ENCODE results near the gene FHDC1.

Gene FHDC1

DNA sequence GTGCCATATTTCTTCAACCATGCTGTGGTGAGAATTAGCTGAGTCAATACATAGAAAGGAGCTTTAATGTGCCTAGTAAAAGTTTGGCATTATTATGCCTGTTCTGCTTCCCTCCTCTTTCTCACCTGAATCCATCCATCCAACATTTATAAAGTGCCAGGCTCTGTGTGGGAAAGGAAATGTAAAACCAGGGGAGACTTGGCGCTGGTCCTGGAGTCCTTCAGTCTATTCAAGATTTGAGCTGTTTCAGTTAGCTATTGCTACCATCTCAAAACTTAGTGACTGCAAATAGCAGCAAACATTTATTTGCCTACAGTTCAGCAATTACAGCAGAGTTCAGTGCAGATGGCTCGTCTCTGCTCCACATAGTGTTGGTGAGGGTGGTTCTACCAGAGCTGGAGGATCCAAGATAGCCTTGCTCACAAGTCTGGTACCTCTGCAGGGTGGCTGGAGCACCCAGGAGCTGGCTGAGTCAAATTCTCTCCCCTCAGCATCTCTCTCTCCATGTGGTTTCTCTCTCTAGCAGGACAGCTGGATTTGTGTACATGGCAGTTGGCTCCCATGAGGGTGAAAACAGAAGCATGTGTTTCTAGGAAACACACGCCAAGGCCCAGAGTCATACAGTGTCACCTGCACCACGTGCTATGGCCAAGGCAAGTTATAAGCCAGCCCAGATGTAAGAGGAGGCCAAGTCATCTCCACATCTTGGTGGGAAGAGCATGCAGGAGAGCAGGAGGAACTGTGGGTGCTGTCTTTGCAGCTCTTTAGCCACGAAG is 77.3 kb downstream of the FHDC1 start:
- DNase-seq: no peak

DNA sequence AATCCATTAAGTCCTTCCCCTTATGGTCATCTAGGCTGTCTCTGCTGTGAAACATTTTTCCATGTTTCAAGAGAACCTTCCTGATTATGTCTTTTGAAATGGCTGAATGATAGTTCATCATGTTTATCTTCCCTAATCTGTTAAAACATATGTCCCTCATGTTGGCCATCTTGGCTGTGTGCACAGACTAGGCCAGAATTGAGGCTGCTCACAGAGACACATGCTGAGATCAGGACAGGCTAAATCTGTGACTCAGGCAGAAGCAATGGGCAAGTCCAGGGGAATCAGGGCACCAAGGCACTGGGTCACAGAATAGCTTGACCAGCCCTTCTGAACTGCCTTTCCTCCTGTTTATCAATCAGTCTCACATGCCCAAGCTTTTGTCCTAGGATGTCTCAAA is 78.3 kb downstream of the FHDC1 start:
- DNase-seq: no peak

DNA sequence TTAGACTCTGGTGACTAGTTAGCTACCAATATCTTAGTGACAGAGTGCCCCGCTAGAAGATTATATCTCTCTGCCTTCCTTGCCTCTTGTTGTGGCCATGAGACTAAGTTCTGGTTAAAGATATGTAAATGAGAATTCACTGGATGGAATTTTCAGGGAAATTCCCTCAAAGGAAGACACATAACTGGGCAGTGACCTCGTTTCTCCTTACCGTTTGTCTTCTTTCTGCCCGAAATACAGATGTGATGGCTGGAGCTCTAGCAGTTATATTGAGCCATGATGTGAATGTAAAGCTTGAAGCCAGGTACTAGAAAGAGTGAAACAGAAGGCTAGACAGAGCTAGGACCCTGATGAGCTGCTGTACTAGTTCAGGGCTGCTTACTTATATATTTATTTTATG is 80.5 kb downstream of the FHDC1 start:
- no peak for DNase-seq

DNA sequence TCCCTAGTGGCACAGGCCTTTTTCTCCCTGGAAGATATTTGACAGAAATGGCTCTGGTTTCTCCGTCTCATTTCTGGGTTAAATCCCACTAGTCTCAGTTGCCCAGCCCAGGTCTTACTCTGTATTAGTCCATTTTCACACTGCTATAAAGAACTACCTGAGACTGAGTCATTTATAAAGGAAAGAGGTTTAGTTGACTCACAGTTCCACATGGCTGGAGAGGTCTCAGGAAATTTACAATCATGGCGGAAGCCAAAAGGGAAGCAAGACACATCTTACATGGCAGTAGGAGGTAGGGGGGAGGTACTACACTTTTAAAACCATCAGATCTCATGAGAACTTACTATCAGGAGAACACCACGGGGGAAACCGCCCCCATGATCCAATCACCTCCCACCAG is 81.9 kb downstream of the FHDC1 start:
- no peak for DNase-seq

DNA sequence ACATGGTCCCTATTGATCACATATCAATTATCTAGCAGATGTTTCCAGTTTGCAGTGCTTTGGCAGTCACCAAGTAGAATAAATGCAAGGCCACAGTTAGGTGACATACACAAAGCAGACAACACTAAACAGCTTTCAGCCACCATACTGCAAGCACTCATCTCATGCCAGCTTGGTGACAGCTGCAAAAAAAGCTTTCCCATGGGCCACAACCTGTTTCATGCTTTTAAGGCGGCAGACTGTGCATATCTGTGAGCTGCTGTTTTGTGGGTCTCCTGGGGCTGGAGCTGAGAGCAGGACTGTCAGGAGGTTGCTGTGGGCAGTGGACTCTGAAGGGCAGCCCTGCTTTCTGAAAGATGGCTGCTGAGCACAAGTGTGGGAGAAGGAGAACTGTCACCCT is 82.6 kb downstream of the FHDC1 start:
- no peak for DNase-seq

DNA sequence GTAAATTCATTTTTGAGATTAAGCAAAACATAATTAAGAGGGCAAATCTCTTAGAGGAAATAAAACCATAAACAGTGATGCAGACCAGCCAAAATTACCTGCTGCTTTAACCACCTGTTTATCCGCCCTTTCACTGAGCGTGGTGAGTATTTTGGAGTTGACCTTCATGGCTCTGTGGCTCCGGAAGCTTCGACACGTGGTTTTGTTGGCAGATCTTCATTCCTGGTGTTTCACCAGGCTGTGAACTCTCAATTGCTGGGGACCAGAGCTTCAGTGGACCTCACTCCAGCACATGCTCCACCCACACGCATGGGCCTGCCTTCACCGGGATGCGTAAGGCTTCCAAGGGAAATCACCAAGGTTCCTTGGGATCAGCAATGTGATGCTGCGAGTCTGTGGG is 83.8 kb downstream of the FHDC1 start:
- no peak for DNase-seq

DNA sequence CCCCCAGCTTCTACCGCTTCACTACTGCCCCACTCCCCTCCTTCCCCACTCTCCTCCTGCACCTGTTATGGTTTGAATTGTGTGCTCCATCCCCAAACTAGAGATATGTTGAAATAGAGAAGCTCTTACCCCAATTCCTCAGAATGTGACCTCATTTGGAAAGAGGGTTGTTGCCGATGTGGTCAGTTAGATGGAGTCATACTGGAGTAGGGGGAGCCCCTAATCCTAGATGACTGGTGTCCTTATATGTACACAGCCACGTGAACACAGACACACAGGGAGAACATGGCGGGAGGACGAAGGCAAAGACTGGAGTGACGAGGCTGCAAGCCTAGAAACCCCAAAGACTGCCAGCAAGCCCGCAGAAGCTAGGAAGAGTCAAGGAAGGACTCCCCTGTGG is 84.3 kb downstream of the FHDC1 start:
- no peak for DNase-seq

DNA sequence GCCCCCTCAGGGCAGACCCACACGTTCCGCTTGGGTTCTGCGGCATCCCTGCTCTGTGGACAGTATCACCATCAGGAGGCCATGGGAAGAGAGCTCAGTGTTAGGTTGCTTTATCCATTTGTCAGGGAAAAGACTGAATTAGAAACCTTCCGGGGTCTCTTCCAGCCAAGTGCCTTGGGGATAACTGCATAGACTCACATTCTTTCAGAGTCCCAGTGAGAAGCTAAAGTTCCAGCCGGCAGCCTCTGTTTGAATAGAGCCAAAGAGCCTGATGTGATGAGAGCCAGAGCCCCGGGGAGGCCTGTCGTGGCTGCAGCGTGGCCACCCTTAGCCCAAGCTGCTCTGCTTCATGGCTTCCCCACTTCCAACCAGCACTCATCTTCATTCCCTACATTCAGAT is 85.2 kb downstream of the FHDC1 start:
- DNase-seq: no peak

DNA sequence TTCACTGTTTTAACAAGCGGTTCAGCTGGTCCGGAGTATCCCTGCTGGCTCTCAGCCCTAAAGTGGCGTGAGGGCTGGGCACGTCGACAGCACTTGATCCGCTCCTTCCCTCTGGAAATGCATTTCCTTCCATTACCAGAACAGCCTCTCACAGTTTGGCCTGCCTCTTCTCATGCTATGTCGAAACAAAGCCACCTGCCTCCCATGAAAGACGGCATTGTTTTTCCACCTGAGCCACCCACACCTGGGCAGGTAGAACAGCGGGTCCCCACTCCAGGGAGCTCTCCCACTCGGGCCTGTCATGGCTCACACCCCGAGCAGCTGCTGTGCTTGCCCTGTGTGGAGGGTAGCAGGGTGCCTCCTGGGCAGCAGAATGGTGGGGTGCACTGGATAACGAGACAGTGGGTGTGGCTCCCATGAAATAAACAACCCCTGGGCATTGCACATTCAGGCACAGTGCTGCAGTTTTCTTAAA is 86.2 kb downstream of the FHDC1 start:
- no peak for DNase-seq

DNA sequence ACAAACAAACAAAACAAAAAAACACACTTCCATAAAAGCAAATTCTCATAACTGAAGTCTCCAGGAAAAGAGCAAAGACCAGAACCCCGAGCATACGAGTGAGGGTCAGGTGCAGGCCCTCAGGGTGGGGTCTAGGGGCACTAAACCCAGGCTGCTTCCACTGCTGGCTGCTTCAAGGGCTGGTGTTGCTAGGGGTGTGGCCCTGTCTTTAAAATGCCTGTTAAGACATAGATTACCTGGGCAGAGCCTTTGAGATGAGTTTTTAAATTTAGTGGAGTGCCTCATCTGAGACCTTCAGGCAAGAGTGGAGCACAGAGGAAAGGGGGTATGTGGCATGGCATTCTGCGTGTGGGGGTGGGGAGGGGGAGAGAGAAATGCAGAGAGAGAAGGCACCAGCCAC is 87.0 kb downstream of the FHDC1 start:
- DNase-seq: no peak

DNA sequence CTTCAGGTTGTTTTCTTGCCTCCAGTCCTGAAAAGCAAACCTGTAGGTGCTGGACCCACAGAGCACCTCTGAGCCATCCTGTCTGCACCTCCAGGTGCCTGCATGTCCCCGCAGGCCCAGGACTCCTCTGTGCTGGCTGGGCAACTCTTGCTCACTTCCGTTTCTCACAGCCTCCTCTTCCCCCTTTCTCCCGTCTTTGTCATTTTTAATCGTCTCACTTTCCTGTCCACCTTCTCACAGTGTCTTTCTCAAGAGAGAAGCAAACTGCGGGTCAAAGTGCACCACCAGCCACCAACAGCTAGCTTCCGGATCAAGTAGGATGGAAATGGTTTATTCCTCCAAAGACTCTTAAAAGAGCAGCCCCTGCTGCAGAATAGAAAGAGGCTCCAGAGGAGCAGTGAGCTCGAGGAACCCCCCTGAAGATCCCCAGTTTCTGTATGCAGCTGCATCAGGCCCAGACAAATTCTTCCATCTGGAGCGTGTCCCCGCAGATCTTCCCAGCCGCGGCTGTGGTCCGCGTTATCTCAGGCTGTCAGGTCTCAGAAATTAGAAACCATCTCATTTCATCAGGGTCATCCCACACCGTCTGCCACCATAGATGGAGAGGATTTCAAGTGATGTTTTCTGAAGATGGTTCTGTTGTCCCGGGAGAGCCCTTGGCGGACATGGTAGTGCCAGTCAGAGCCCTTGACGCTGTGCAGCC is 87.7 kb downstream of the FHDC1 start:
- DNase-seq: no peak

DNA sequence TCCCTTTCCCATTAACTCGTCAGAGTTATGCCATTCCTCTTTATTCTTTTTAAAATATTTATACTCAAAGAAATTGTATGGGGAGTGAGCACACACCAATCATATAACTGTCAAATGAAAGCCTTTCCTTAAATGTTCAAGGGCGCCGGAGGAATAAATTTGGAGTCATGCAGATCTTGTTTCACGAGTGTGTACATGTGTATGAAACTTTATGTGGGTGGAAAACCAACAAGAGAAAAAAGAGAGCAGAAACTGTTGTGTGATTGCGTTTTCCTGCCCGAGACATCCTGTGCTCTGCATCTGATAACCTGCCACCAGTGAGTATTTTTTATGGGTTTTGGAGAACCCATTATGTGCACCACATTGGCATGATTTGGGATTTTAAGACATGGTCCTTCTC is 88.3 kb downstream of the FHDC1 start:
- no peak for DNase-seq

DNA sequence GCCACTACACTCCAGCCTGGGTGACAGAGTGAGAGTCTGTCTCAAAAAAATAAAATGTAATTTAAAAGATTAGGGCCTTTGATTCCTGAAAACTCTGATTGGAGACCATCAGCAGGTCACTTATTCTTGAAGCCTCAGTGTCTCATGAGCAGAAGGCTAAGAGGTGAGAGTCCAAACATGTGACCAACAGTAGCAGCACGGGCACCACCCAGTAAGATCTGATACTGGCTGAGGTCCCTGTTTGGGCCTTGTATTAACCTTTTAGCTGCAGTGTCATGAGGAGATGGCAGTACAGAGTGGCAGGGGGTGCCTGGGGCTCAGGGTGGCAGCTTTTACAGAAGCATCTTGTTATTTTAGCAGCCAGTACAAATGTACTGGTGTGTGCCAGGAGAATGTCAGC is 89.3 kb downstream of the FHDC1 start:
- no peak for DNase-seq

DNA sequence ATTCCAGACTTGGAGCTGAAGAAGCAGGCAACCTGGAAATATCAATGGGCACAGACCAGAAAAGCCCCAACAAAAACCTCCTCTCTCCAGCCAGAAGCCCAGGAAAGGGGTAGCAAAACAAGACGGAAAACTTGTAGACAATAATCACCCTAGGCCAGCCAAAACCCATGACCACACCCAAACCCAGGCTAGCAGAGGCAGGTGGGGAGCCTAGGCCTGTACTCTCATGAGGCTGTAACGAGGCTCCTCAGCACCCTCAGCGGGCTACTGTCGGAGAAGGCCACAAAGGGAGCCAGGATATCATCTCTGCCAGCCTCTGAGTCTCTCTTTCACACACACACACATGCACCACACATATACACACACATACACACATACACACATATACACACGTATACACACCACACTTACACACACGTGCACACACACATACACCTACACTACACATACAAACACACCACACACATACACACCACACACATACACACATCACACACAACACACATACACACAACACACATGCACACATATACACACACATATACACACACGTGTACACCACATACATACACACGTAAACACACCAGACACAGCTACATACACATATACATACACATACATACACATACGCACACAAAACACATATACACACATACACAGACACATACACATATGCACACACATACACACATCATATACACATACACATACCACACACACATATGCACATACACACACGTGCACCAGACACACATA is 90.6 kb downstream of the FHDC1 start:
- no peak for DNase-seq

DNA sequence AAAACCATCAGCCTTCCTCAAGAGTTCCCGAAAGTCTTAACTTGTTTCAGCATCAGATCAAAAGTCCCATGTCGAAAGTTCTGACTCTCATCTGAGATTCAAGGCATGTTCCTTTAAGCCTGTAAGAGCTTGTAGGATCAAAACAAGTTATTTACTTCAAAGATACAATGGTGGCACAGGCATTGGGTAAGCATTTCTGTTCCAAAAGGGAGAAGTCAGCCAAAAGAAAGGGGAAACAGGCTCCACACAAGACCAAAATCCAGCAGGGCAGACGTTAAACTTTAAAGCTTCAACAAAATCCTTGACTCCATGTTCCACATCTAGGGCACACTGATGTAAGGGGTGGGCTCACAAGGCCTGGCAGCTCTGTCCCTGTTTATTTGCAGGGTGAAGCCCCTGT is 91.7 kb downstream of the FHDC1 start:
- DNase-seq: no peak

DNA sequence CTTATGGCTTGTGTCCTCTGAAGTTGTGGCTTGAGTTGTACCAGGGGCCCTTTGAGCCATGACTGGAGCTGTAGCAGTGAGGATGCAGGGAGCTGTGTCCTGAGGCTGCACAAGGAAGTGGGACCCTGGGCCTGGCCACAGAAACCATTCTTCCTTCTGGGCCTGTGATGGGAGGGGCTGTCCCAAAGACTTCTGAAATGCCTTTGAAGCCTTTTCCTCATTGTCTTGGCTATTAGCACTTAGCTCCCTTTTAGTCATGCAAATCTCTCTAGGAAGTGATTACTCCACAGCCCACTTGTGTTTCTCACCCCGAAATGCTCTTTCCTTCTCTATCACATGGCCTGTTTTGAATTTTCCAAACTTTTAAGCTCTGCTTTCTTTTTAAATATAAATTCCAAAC is 92.4 kb downstream of the FHDC1 start:
- no peak for DNase-seq
